ENCODE results near the gene TXNRD3.

TXNRD3 gene

DNA sequence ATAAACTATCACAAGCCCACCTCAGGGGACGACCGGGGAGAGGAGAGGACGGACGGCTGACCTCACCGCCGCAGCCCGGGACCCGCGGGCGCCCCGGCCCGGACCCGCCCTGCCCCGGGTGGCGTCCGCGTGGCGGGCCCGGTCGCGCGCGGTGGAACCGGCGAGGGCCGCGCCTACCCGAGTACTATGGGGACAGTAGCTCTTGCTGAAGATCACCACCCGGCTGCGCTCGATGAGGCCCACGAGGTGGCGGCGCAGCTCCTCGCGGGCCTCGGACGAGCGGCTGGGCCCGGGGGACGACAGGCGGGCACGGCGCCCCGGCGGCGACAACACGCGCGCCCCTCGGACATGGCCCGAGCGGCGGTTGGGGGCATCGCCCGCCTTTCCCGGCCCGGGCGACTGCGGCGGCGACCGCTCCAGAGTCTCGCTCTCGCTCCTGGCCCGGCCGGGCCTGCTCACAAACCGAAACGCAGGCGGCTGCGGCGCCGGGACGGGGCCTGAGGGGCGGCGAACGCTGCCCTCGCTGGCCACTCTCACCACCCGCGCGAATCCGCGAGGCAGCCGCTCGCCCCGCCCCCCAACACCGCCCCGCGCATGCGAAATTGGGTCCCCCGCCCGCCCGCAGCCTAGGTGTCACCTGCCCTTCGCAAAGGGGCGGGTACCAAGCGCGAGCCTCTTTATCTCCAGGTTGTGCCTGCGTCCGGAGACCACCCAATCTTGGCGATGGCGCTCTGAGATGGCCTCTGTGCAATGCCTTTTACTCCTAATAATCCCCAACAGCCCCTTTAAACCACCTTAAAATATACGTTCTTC is at the start of gene TXNRD3:
Gene TXNRD3 (minus strand): TSS at position 554 of the 813 bp plus-strand sequence.
- peak; percentile 49 to 64 for DNase-seq (ENCODE audit: extremely low read depth in 1 of 2, low read depth in 1 of 2)

DNA sequence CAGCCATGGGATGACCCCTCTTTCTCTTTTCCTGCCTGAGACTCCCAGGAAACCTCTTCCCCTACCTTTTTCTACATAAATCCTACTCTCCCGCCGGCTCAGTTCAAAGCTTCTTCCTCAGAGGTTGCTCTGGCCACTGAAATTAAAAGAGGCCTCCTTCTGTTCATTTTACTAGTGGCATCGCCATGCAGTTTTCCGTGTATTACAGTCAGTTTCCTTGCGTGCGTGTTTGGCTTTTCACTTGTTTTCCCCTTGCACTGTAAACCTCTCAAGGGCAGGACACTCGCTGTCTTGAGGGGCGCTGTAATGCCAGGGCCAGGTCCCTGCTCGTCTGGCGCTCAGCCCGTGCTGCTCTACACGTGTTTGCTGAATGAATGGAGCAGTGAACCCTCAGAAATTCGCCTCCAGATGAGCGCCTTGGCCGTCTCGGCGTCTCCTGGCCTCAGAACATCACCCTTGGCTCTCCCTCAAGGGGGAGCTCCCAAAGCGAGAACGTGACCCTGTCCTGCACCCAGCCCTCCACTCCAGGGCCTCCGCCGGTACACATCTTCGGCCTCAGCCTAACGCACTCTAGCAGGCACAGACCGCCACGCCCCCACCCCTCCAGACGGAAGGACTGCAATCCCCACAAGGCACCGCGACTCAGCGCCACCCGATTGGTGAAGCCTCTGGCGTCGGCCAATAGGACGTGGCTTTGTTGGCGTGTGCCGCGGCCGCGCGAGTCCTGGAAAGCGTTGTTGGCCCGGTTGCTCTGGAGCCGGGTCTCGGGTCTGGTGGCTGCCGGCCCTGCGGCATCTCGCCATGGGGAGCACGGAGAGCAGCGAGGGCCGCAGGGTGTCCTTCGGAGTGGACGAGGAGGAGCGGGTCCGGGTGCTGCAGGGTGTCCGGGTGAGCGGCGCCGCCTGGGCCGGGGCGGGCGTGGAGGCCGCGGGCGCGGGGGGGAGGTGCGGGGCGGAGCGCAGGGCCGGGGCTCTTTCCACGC is 48.9 kb upstream of the TXNRD3 start, which contains the start of gene CHCHD6:
Gene CHCHD6 (plus strand): TSS at position 729 of the 982 bp plus-strand sequence. CDS start 73 bp downstream, at position 802.
- peak; percentile 86 to 93 for DNase-seq (ENCODE audit: extremely low read depth in 1 of 2, low read depth in 1 of 2)

DNA sequence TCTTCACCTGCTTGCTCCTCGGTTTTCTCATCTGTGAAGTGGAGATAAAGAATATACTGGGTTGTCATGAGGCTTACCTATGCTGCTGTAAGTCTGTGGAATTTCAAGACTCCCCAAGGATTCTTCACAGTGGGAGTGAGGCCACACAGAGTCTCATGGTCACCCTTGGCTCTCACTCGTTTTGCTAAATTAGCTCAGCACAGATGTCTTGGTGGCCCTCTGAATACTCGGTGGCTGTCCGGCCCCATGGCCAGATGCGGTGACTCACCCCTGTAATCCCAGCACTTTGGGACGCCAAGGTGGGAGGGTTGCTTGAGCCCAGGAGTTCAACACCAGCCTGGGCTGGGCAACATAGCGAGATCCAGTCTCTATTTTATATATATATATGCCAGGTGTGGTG is 44.1 kb upstream of the TXNRD3 start:
- DNase-seq (ENCODE audit: extremely low read depth in 1 of 2, low read depth in 1 of 2): no peak

DNA sequence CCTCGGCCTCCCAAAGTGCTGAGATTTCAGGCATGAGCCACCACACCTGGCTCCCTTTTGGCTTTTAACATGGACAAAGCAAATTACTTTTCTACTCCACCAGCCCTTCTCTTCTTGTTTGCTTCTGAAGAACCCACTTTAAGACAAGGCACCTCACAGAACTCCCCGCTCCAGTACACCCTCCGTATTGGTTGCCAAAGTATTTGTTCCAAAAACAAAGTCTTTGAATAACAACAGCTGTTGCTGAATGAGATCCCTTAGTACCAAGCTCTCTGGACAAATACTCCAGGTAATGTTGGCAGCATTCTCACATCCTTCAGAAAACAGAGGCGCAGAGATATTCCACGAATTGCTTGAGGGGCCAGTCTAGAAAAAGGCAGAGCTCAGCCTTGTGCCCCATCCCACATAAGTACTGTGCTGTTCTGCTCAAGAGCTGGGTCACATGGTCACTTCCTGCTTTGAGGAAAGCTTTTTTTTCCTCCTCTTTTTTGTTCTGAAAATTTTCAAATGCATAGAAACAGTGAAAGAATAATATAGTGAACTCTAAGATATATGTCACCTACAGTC is 41.9 kb upstream of the TXNRD3 start:
- DNase-seq (ENCODE audit: extremely low read depth in 1 of 2, low read depth in 1 of 2): no peak

DNA sequence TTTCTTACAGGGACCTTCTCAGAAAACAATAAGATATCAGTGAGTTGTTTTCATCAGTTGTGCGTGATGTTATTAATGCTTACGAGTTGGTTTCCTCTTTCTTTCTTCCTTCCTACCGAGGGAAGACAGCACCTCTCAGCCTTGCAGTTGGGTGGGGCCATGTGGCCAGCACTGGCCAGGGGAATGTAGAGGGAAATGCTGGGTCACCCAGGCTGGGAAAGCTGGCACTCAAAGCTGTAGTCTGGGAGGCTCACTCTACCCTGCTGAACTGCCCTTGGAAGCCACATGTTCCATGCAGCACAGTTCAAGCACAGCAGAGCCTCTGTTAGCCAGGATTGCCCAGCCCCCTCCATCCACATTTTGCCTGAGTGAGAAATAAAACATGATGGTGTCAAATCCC is 39.0 kb upstream of the TXNRD3 start:
- no peak for DNase-seq (ENCODE audit: extremely low read depth in 1 of 2, low read depth in 1 of 2)

DNA sequence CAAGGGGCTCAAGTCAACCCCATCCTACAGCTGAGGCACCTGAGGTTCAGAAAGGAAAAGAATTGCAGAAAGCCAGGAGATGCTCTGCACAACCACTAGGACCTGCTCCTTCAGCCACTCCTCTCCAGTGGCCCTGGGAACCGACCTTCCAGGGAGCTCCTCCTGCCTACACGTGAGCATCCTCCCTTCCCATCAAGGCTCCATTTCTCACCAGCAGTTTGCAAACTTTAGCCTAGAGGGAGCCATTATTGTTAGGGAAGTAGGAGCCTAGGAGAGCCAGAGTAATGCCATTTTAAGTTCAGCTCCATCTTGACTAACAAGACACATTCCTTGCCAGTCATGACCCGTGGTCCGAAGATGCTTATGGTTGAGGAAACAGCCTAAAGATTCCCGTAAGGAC is 37.9 kb upstream of the TXNRD3 start:
- no peak for DNase-seq (ENCODE audit: extremely low read depth in 1 of 2, low read depth in 1 of 2)

DNA sequence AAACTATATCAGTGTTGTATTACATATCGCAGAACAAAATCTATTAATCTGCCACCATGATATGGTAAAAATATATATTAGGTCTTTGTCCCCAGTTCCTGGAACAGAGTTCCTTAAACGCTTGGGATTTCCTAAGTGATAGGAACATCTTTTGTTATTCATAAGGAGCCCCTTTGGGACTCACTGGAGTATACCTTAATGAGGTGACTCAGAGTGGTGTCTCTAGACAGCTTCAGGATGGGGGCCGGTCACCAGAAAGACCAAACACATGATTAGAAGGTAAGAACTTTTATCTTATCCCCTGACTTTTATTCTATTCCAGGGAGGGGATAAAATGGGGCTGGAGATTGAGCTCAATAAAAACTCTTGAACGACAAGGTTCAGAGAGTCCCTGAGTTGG is 36.8 kb upstream of the TXNRD3 start:
- DNase-seq (ENCODE audit: extremely low read depth in 1 of 2, low read depth in 1 of 2): no peak

DNA sequence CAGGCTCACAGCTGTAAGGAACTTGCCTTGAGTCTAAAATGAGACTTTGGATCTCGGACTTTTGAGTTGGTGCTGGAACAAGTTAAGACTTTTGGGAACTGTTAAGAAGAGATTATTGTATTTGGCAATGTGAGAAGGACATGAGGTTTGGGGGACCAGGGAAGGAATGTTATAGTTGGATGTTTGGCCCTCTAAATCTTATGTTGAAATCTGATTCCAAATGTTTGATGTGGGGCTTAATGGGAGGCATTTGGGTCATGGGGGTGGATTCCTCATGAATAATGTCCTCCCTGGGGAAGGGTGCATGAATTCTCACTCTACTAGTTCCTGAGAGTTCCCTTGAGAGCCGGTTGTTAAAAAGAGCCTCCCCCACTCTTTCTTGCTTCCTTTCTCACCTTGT is 30.6 kb upstream of the TXNRD3 start:
- DNase-seq (ENCODE audit: extremely low read depth in 1 of 2, low read depth in 1 of 2): no peak

DNA sequence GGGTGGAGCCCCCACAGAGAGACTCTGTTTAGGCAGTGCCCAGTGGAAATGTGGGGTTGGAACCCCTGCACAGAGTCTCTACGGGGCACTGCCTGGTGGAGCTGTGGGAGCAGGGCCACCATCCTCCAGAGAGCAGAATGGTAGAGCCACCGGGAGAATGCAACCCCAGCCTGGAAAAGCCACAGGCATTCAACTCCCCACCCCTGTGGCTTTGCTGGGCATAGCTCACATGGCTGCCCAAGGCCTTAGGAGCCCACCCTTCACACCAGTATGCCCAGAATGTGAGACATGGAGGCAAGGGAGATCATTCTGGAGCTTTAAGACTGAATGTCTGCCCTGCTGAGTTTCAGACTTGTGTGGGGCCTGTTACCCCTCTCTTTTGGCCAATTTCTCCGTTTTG is 30.1 kb upstream of the TXNRD3 start:
- DNase-seq (ENCODE audit: extremely low read depth in 1 of 2, low read depth in 1 of 2): no peak

DNA sequence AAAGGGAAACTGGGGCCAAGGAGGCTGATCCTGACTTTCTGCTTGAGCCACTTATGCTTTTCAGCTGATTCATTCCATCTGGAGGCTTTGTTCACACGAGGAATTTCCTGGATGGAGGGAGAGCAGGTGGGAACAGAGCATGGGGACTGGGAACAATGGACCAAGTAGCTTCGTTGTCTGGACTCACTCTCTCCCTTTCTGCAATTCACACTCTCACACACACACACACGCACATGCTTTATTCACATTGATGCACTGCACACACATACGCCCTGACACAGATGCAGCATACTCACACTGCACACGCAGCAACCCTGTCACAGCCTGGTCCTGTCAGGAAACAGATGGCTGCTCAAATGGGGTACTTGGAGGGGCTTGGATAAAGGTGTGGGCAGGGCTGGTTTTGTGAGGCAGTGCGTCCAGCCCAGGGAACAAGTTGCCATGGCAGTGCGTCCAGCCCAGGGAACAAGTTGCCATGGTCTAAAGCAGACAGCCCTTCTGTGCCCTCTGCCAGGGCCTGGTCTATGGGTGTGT is 29.4 kb upstream of the TXNRD3 start:
- DNase-seq (ENCODE audit: extremely low read depth in 1 of 2, low read depth in 1 of 2): no peak

DNA sequence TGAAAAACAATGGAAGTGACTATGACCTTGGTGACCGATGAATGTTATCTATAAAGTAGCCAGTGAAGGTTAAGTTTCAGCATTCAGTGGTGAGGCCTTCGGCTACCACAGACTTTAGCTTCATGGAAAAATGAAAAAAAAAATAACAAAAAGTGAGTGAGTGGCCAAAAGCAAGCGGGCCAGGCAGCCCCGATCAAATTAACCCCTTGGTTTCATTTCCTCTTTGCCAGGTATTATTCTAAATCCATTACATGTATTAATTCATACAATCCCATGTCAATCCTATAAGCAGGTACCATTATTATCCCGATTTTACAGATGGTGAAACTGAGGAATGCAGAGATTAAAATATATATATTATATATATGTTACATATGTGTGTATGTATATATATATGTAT is 28.1 kb upstream of the TXNRD3 start:
- no peak for DNase-seq (ENCODE audit: extremely low read depth in 1 of 2, low read depth in 1 of 2)

DNA sequence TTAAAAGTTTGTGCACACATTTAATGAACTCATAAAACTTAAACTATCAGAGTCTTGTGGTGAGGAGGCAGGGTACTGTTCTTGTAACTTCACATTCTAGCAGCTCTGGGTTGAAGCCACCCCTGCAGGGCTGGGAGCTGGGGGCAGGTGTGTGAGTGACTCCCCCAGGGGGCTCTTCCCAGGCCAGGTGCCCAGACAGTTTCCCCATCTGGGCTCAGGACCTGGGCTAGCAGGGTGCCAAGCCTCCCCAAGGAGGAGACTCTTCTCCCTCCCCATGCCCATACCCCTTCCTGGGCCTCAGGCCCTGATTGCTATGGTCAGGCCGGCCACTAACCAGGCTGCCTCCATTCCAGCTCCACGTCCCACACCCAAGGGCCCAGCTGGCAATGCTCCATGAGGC is 27.1 kb upstream of the TXNRD3 start:
- DNase-seq (ENCODE audit: extremely low read depth in 1 of 2, low read depth in 1 of 2): no peak

DNA sequence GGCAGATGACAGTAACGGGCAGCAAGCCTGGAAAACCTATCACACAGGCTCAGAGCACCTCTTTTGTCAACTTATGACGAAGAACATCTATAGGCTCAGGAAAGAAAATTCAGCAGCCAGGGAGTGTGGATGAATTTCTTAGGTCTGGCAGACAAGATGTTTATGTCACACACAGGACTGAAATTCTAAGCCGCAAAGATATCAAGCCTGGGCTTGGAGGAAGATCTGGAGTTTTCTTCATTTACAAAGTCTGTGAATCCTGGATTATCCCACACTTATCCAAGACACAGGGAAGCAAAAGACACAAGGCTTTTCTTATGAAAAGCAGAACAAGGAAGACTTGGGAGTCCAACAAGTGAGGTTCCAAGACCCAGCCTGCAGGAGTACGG is 25.7 kb upstream of the TXNRD3 start:
- no peak for DNase-seq (ENCODE audit: extremely low read depth in 1 of 2, low read depth in 1 of 2)

DNA sequence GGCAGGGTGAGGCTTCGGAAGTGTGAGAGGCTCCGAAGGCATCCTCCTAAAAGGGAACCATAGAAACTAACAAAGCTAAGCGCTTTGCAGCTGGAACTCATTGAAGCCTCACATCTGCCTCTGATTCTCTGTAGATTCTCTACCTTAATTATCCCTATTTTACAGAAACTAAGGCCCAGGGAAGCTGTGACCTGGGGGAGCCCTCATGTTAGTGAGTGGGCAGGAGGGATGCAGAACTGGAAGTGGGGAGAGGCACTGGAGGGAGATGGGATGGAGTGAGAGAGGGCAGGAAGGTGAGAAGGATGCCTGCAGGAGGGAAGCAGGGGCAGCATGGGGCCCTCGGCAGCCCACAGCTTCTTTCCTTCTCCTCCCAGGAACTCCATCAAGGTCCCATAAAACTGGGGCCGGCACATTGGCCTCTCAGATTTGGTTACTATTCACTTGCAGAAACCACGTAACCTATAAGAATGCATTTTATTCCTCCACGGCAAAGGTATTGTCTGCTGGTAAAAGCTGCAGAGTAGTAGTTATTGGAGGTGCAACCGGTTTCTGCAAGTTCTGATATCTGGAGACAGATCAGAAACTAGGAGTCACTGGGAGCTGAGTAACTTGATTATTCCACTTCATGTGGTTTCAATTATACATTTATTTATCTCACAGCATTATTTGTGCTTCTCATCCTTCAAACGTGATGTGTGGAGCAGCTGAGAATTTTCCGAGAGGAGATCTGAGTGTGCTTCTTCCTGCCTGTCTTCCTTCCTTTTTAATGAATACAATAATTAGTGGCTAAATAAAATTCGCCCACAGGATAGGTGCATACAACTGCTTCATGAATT is 25.1 kb upstream of the TXNRD3 start:
- no peak for DNase-seq (ENCODE audit: extremely low read depth in 1 of 2, low read depth in 1 of 2)

DNA sequence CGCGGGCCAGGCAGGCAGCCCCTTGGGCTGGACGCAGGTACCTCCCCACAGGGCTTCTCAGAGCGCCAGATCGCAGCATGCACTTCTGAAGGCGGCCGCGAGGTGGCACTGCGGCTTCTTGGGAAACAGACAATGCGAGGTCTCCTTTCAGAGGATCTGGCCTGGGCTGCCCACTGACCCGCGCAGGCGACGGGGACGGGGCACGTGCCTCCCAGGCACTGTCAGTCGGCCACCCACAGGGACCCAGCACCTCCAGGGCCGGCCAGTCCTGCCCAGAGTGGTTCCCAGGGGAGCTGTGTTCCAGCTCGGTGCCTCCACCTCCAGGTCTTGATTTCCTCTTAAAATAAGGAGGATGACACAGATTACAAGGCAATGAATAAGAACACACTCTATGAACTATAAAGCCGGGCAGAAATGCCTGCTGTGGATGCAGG is 24.4 kb upstream of the TXNRD3 start:
- DNase-seq (ENCODE audit: extremely low read depth in 1 of 2, low read depth in 1 of 2): peak; percentile 41 to 64

DNA sequence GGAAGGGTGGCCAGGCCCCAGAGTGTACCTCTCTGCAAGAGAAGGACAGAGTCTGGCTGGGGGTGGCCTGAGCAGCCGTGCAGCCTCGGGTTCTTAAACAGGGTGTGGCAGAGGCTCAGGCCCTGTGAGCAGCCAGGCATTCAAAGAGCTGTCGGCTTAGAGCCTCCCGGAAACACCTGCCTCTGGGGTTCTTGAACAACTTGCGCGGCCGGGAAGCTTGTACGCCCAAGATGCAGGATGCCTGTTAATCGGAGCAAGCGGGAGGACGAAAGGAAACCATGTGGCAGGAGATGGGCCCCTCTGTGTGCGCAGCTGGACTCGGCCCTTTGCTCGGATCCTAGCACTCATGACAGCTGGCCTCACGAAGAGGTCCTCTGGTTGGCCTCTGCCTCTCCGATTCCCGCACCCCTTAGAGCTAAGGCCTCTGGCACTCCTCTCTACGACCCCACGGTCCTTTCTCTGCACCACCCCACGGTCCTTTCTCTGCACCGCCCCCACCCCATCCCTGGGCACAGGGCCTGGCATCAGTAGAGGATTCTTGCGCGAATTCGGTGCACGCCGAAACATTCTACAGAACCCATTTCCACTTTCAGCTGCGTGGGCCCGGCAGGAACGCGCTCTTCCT is 23.9 kb upstream of the TXNRD3 start:
- DNase-seq (ENCODE audit: extremely low read depth in 1 of 2, low read depth in 1 of 2): no peak

DNA sequence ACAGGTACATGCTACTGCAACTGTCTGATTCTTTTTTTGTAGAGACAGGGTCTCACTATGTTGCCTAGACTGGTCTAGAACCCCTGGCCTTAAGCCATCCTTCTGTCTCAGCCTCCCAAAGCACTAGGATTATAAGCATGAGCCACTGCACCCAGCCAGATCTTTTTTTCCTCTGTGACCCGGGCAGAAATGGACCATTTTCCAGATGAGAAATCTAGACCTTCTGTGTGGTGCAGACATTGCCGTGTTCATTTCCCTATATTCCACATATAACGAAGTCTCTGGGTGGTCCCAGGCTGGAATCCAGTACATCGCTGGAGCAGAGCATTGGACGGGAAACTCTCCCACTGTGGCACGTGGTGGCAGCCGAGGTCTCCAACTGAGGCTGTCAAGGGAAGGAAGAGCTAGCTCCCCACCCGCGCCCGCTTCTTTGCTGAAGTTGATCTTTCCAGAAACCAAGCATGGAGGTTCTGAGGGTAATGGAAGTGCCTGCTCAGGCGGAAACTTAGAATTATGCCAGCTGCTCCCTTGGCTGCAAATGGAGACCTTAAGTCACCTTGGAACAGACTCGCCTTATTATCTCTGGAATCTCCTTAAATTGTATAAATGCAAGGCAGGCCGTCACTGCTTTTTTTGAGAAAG is 23.1 kb upstream of the TXNRD3 start:
- DNase-seq (ENCODE audit: extremely low read depth in 1 of 2, low read depth in 1 of 2): no peak

DNA sequence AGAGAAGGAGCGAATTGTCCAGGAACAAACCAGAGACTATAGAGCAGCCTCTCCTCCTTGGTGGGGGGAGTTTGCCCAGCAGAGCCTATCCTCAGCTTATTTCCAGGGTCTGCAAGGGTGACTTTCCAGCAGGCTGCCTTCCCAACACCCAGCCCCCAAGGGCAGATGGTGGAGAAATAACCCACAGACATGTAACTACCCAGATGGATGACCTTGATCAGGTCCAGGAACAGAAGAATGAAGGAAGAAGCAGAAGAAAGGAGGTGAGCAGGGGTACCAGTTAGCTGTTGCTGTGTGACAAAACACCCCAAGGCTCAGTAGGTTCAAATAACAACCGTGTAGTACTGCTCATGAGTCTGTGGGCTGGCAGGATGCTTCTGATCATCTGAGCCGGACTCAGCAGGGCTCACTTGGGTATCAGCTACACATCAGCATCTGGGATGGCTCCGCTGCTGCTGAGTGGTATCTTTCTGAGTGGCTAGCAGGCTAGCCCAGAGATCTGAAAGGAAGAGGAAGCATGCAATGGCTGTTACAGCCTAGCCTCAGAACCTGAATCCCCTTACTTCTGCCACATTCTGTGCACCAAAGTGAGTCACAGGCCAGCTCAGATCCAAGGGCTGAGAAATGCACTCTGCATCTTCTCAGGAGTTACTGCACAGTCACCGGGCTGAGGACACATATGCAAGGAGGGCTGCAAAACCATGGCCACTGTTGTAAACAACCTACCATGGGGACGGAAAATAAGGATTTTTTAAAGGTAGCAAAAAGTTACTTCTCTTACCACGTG is 22.2 kb upstream of the TXNRD3 start:
- no peak for DNase-seq (ENCODE audit: extremely low read depth in 1 of 2, low read depth in 1 of 2)

Measured in stimulated activated CD8-positive, alpha-beta memory T cell treated with anti-CD3 and anti-CD28 coated beads, Interleukin-7, amount 100 ng/mL, for 48 hours (primary cell).